Measurements from ENCODE around the gene IFITM5.

Gene IFITM5

GRCh38 chr11:257766-258493, 41.4 kb downstream of the IFITM5 start:
- no peak for DNase-seq

GRCh38 chr11:256952-257737, 42.2 kb downstream of the IFITM5 start:
- no peak for DNase-seq

DNA sequence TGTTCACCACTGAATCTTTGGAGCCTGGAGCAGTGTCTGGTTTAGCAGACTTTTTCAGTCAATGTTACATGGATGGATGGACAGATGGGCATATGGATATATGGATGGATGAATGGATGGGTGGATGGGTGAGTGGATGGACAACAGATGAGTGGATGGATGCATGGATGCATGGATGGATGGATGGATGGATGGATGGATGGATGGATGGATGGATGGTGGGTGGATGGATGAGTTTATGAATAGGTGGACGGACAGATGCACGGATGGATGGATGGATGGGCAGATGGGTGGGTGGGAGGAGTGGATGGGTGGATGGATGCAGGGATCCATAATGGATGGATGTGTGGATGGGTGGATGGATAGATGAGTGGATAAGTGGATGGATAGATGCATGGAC, 43.5 kb downstream of the IFITM5 start:
- DNase-seq, result no peak

- no peak for DNase-seq
Measured at GRCh38 chr11:255176-255575, 44.1 kb downstream of the IFITM5 start.

DNA sequence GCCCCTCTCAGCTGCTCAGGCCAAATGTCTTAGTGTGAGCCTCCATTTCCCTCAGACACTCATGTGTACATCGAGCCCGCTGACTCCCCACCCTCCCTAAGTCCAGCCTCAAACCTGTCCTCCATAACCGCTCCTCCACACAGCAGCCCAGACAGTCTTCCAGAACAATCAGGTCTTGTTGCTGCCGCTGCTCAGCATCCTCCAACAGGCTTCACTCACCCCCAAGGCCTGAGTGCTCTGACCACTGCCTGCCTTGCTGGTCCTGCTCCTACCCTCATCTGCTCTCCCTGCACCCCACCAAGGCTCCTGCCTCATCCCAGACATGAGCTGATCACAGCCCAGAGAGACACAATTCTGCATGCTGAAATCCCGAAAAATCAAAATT, 45.4 kb downstream of the IFITM5 start:
- DNase-seq, result no peak

GRCh38 chr11:253160-253885, 46.0 kb downstream of the IFITM5 start:
- DNase-seq, result no peak

- no peak for DNase-seq
Measured at GRCh38 chr11:252666-253065, 46.7 kb downstream of the IFITM5 start.

DNA sequence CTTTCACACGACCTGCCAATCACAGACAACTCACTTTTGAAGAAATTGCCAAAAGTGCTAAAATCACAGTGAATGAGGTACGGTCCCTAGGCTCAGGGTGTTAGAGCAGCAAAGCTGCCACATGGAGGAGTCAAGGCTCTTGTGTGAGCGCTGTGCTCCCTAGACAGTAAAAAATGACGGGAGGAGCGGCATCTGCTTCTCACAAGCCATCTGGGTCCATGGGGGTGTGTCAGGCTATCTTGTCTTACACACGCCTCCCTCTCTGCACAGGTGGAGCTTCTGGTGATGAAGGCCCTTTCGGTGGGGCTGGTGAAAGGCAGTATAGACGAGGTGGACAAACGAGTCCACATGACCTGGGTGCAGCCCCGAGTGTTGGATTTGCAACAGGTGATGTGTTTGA, 47.8 kb downstream of the IFITM5 start:
- no peak for DNase-seq

- peak; percentile 79 for DNase-seq
Measured at GRCh38 chr11:250740-251299, 48.5 kb downstream of the IFITM5 start.

DNA sequence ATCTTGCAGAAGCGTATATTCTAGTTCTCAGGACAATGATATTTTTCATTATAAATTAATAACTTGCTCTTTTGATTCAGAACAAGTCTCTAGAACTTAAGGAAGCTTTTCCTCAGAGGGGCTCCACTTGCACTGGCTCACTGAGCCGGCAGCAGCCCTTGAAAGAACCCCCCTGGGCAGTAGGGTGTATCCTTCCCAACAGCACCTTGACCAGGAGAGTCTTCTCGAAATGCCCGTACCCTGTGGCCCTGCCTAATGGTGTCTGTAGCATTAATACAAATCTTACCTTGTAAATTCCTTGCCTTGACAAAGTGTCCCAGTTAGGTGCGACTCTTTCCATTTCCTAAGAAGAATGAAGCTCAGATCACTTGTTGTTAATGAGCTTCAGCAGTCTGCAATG, 49.1 kb downstream of the IFITM5 start:
- no peak for DNase-seq

GRCh38 chr11:249062-249461, 50.3 kb downstream of the IFITM5 start:
- DNase-seq, result no peak

All from stimulated activated CD4-positive, alpha-beta T cell treated with anti-CD3 and anti-CD28 coated beads, Interleukin-15, amount 100 ng/mL, for 24 hours (primary cell).